SK-N-MC (cell line): ENCODE results near the gene USH1G.

Source experiments
- EZH2 ChIP-seq: fragments of 200-600 bp; sonication (generic); IDR thresholded peaks from one replicate; pipeline ENCODE4 v1.6.1; 2017; ENCODE audit warnings: antibody characterized with exemption
- FOXP2 ChIP-seq: optimal IDR thresholded peaks from 2 replicates; pipeline ENCODE3; 2011; ENCODE audit warnings: mild to moderate bottlenecking, moderate library complexity; ENCODE audit not compliant: insufficient read depth; ENCODE audit errors: extremely low read length, control extremely low read depth
- POLR2AphosphoS5 ChIP-seq: IDR thresholded peaks from 2 replicates; pipeline ENCODE4 v1.6.1; 2012; ENCODE audit warnings: mild to moderate bottlenecking, low read depth, low read length, borderline replicate concordance

DNA sequence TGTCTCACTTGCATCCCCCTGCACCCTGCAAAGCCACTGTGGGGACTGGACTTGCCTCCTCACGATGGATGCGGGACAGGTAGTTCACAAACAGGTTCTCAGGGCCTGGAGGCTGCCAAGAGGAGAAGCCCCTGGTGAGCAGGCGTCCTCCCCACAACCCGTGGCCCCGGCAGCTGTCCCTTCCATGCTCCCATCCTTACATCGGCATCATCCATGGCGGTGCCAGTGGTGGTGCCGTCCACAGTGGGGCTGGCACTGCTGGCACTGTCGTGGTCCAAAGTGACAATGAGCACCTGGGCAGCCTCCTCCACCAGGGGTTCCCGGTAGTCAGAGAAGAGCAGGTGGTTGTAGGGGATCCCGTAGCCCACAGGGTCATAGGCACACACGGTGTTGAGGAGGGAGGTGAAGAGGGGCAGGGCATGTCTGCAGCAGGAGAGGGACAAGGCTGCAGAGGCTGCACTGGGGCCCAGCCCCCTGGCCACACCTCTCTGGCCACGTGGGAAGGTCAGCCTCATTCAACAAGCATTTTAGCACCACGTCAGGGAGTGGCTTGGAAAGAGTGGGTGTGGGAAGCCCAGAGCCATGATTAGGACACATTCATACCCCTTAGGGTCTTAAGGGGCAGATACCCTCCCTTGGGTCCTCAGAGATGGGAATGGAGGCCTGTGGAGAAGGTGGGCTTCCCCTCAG lies 36.9 kb upstream of the USH1G start:
- TF ChIP-seq POLR2AphosphoS5 (no peak), EZH2 (no peak), FOXP2 (no peak)
